Transverse colon (tissue), 4 donors: ENCODE data around the gene RAB12. TPM values are rescaled to one million over a fixed set of nuclear protein-coding genes. Genes with fewer than 3 reads are reported as not detected.
A peak's percentile ranks its signal among the peaks of the same experiment; 100 is the strongest.
"Not testable (repeated sequence)": the region's sequence is repeated elsewhere in the genome, so short reads cannot be mapped to it uniquely, and the experiment has no call there.

Experiments used
- DNase-seq: peaks from one replicate; pipeline ENCODE4 v3.0.0-alpha.2; 2019
- H3K27ac ChIP-seq, 4 donors: fragments of 200-600 bp; sonication (generic); 2 replicates each; pipeline ENCODE4 v1.5.1; 2016 to 2018; ENCODE audit warnings: inconsistent platforms in 4 of 4
- H3K27me3 ChIP-seq: fragments of 200-600 bp; sonication (generic); 2 replicates; pipeline ENCODE4 v1.5.1; 2017; ENCODE audit warnings: inconsistent platforms
- H3K36me3 ChIP-seq, 4 donors: fragments of 200-600 bp; sonication (generic); 2 replicates each; pipeline ENCODE4 v1.5.1; 2017 to 2019; ENCODE audit warnings: inconsistent platforms in 4 of 4
- H3K4me1 ChIP-seq, 4 donors: fragments of 200-600 bp; sonication (generic); 2 replicates each; pipeline ENCODE4 v1.5.1; 2017 to 2020; ENCODE audit warnings: inconsistent platforms in 4 of 4
- H3K4me3 ChIP-seq, 4 donors: fragments of 200-600 bp; sonication (generic); 1 replicate in 1 of 4; 2 replicates in 3 of 4; pipeline versions ENCODE4 v1.5.1 to v1.6.1; 2017 to 2019; ENCODE audit warnings: inconsistent platforms in 4 of 4
- H3K9me3 ChIP-seq, 2 donors: fragments of 200-600 bp; sonication (generic); 2 replicates each; pipeline ENCODE4 v1.5.1; 2017 to 2019; ENCODE audit warnings: inconsistent platforms in 2 of 2
- CTCF ChIP-seq, 5 experiments: fragments of 200-600 bp in 3 of 5; fragments of 450-650 bp in 2 of 5; sonication (generic) in 3 of 5; IDR thresholded peaks; 1 replicate in 2 of 5; 2 replicates in 3 of 5; pipeline ENCODE4 v1.5.1; 2016 to 2017; ENCODE audit warnings: antibody characterized with exemption in 5 of 5, inconsistent platforms in 3 of 5, mild to moderate bottlenecking in 2 of 5, moderate library complexity in 1 of 5
- EP300 ChIP-seq: sonication (generic); formaldehyde crosslinking; IDR thresholded peaks from one replicate; pipeline ENCODE4 v1.6.1; 2017; ENCODE audit warnings: antibody characterized with exemption, low read depth
- POLR2A ChIP-seq: fragments of 450-650 bp; IDR thresholded peaks from one replicate; pipeline ENCODE4 v1.6.1; 2016; ENCODE audit warnings: antibody characterized with exemption, mild to moderate bottlenecking, moderate library complexity
- POLR2AphosphoS5 ChIP-seq, 3 donors: sonication (generic); formaldehyde crosslinking; IDR thresholded peaks; one replicate each; pipeline ENCODE4 v1.6.1; 2016; ENCODE audit warnings: antibody characterized with exemption in 3 of 3
- WGBS, 2 donors: methylation state at CpG; one replicate each; pipeline ENCODE4 v1.1.5; 2018; ENCODE audit warnings: low coverage in 1 of 2; 5-methylcytosine and 5-hydroxymethylcytosine counted together
- in situ Hi-C, 4 donors: fragments of 200-750 bp; cut with MboI; loops; one replicate each; pipeline versions ENCODE4 v1.15.0 to v1.15.1; 2017; ENCODE audit warnings: low sequenced_read_pairs in 3 of 4, low pct_ligation_motif_present in 1 of 4, low pct_unique_long_range_greater_than_20kb in 1 of 4
- intact Hi-C: fragments of 100-400 bp; cut with DNase I; formaldehyde crosslinking; loops from one replicate; pipeline ENCODE4 v1.15.1; 2023; ENCODE audit warnings: low total_unique reads
- total RNA-seq, 4 donors: library from RNA; depleted of rRNA; stranded (reverse); fragments of >200 nt; gene quantifications; one replicate each; pipeline ENCODE4 v1.1.0, GENCODE V29; 2016

The RAB12 gene
- total RNA-seq, 4 donors from 2014 or later: 6.7 to 40.3 (median 23.7) TPM

DNA sequence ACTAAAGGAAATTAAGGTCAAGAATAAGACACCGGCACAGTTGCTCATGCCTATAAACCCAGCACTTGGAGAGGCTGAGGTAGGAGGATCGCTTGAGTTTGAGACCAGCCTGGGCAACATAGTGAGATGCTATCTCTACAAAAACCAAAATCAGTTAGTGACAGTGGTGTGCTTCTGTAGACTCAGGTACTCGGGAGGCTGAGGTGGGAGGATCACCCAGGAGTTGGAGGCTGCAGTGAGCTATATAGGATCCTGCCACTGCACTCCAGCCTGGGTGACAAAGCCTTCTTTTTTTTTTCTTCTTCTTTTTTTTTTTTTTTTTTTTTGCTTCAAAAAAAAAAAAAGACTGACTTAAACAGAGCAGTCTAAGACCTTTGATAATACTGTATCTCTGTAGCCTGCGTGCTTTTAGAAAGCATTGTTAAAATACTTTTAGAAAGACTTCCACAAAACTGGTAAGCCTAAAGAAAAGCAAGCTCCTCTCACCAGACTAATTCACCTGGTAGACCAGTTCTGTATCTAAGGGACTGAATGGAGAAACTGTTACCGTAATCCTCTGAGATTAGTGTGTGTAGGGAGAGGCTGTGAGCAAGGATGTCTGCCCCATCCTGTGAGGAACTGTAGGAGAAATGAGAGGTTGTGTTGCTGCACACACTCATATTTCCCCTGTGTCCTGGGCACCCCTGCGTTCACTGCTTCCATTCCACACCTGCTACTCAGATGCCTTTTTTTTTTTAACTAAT is 10.8 kb downstream of the RAB12 start:
- peaks cover 3 to 46% (median 16%) of the 10 kb centered on the region in 4 donors for H3K4me1 ChIP-seq
- no peaks in the 10 kb centered on the region for H3K27me3 ChIP-seq
- intact Hi-C loops: no loop called here
- H3K27ac ChIP-seq: no peak overlapping the region
- no peak overlapping the region for H3K4me3 ChIP-seq
- TF ChIP-seq CTCF (IDR thresholded peaks at IDR 0.05): no peak
- in situ Hi-C loops: no loop called here
- no peaks in the 10 kb centered on the region for H3K9me3 ChIP-seq
- DNase-seq: no peak
- 84 to 100% methylated on average over 2 to 6 of the region's 6 CpGs for WGBS, 2 donors
- H3K36me3 ChIP-seq: peaks cover 0 to 2% (median 0%) of the 10 kb centered on the region in 4 donors

DNA sequence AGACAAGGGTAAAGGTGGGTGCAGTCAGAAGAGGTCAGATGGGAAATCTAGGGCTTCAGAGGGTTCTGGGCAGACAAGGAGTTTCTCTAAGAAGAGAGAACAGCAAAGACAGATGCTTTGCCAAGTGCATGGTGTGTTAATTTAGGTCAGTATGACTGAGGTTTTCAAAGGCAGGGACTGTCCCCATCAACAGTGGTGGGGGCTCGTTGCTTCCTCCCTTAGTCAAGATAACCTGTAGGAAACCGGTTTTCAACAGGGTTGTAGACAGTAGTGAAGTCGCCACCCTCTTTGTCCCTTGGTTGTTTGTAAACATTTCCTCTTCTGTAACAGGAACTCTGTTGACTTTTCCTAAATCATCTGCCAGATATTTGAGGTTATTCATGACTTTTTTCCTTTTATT is 11.6 kb downstream of the RAB12 start:
- intact Hi-C loops: no loop called here
- no peak overlapping the region for H3K4me3 ChIP-seq
- TF ChIP-seq POLR2A: no peak
- no peak for TF ChIP-seq CTCF (IDR thresholded peaks at IDR 0.05)
- TF ChIP-seq EP300: no peak
- no peak for TF ChIP-seq POLR2AphosphoS5 (IDR thresholded peaks at IDR 0.05)
- in situ Hi-C loops: no loop called here
- no peaks in the 10 kb centered on the region for H3K27me3 ChIP-seq
- H3K4me1 ChIP-seq: peaks cover 0 to 38% (median 10%) of the 10 kb centered on the region in 4 donors
- no peak overlapping the region for H3K27ac ChIP-seq
- peaks cover 0 to 7% (median 0%) of the 10 kb centered on the region in 4 donors for H3K36me3 ChIP-seq
- WGBS, 2 donors: 64% methylated on average over 3 of the region's 3 CpGs; no CpG with 5 or more reads in 1 of the 2 donors
- H3K9me3 ChIP-seq: no peaks in the 10 kb centered on the region
- no peak for DNase-seq

DNA sequence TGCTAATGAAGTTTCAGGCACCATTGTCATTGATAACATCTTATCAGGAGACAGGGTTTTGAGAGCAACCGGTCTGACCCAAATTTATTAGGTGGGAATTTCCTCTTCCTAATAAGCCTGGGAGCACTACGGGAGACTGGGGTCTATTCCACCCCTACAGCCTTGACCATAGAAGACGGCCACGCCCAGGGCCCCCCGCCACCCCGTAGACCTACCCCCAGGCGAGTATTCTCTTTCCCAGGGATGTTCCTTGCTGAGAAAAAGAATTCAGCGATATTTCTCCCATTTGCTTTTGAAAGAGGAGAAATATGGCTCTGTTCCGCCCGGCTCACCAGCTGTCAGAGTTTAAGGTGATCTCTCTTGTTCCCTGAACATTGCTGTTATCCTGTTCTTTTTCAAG is 13.4 kb downstream of the RAB12 start:
- H3K4me3 ChIP-seq, intact Hi-C loops, H3K27me3 ChIP-seq, DNase-seq, H3K27ac ChIP-seq, H3K9me3 ChIP-seq, in situ Hi-C loops: not testable (repeated sequence)
- Histone ChIP-seq H3K36me3 (peaks cover 0 to 15% (median 2%) of the 10 kb centered on the region in 4 donors), H3K4me1 (peaks cover 0 to 27% (median 6%) of the 10 kb centered on the region in 4 donors)
- 93% methylated on average over 7 to 10 of the region's 10 CpGs for WGBS, 2 donors

DNA sequence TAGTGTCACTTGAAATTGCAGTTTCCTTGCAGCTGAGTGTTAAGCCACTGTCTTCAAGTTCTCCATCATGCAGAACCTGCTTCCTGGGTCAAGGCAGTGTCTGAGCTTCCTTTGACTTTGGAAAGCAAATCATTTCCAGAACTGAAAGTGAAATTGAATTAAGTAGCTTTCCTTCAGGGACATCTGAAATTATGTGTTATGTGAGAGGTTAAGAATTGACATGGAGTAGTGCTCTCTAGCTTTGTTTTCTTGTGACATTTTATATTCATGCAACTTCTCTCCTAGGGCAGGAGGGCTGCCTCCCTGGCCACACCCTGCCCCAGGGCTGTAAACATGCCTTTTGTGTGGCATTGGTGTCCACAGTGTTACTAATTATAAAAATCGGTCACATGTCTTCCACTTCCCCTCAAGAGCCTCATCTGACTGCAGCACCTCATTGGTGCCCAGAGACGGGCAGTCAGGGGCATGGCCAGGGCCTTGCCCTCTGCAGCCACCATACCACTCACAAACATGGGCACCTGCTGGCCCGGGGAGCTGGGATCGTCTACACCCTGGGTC is 14.4 kb downstream of the RAB12 start:
- no peak for TF ChIP-seq POLR2AphosphoS5 (IDR thresholded peaks at IDR 0.05)
- no peak for TF ChIP-seq EP300
- TF ChIP-seq CTCF (IDR thresholded peaks at IDR 0.05): no peak
- no peak for TF ChIP-seq POLR2A
- H3K4me1 ChIP-seq: peaks cover 0 to 27% (median 6%) of the 10 kb centered on the region in 4 donors
- peak overlapping the region in 2 of 4 donors; percentile 27 to 40 for H3K27ac ChIP-seq
- intact Hi-C loops (no loop called here), in situ Hi-C loops (no loop called here)
- no peaks in the 10 kb centered on the region for H3K9me3 ChIP-seq
- DNase-seq: peak; percentile 15
- WGBS, 2 donors: 56% methylated on average over 4 of the region's 4 CpGs; no CpG with 5 or more reads in 1 of the 2 donors
- H3K36me3 ChIP-seq: peaks cover 0 to 15% (median 2%) of the 10 kb centered on the region in 4 donors
- no peaks in the 10 kb centered on the region for H3K27me3 ChIP-seq
- peak overlapping the region in 1 of 4 donors; percentile 6 for H3K4me3 ChIP-seq
